Stimulated activated CD8-positive, alpha-beta memory T cell treated with anti-CD3 and anti-CD28 coated beads, Interleukin-4, amount 100 ng/mL, for 1 hour (primary cell): ENCODE measurements around the gene UBAC2.
"Not testable (repeated sequence)": the region's sequence is repeated elsewhere in the genome, so short reads cannot be mapped to it uniquely, and the experiment has no call there.

ENCODE experiments used
- DNase-seq, 2 donors: peaks; one replicate each; pipeline ENCODE4 v3.0.0-alpha.2; 2020; ENCODE audit warnings: low read depth in 2 of 2, low spot score in 1 of 2

Gene UBAC2

GRCh38 chr13:99388334-99388923, 187.8 kb downstream of the UBAC2 start:
- DNase-seq: no peak

- DNase-seq: not testable (repeated sequence)
These were observed 188.4 kb downstream of the UBAC2 start for GRCh38 chr13:99389094-99389493.

- DNase-seq: no peak
These were observed 189.1 kb downstream of the UBAC2 start for GRCh38 chr13:99389520-99390304.

GRCh38 chr13:99390601-99391000, 189.9 kb downstream of the UBAC2 start:
- no peak for DNase-seq

GRCh38 chr13:99391781-99392469, 191.3 kb downstream of the UBAC2 start:
- DNase-seq: no peak

- no peak for DNase-seq
These were observed 191.9 kb downstream of the UBAC2 start for GRCh38 chr13:99392470-99393135.

- not testable (repeated sequence) for DNase-seq
These were observed 192.7 kb downstream of the UBAC2 start for GRCh38 chr13:99393391-99393790.

GRCh38 chr13:99393791-99394735, 193.4 kb downstream of the UBAC2 start:
- no peak for DNase-seq

- DNase-seq: no peak
These were observed 194.8 kb downstream of the UBAC2 start for GRCh38 chr13:99395436-99395835.

GRCh38 chr13:99396446-99396845, 195.8 kb downstream of the UBAC2 start:
- DNase-seq: no peak

- no peak for DNase-seq
These were observed 197.4 kb downstream of the UBAC2 start for GRCh38 chr13:99398071-99398470.

GRCh38 chr13:99398916-99399622, 198.4 kb downstream of the UBAC2 start:
- DNase-seq: no peak

- no peak for DNase-seq
These were observed 198.9 kb downstream of the UBAC2 start for GRCh38 chr13:99399623-99399974.

- DNase-seq: no peak
These were observed 202.9 kb downstream of the UBAC2 start for GRCh38 chr13:99403458-99403971.

- DNase-seq: no peak
These were observed 203.5 kb downstream of the UBAC2 start for GRCh38 chr13:99404005-99404755.

- no peak for DNase-seq
These were observed 205.3 kb downstream of the UBAC2 start for GRCh38 chr13:99405966-99406365.

- DNase-seq: no peak
These were observed 206.1 kb downstream of the UBAC2 start for GRCh38 chr13:99406799-99407201.

- no peak for DNase-seq
These were observed 207.4 kb downstream of the UBAC2 start for GRCh38 chr13:99407906-99408702.
